NCI-H2081 (cell line): Measurements from ENCODE around the gene CNP.

Source experiments
- DNase-seq, 2 experiments: peaks; one replicate each; lab custom pipeline; 2025; lab: John Stamatoyannopoulos, UW

The CNP gene

GRCh38 chr17:41942626-41943373, 23.8 kb upstream of the CNP start:
- DNase-seq: no peak

GRCh38 chr17:41943492-41943891, 23.1 kb upstream of the CNP start:
- no peak for DNase-seq

GRCh38 chr17:41944943-41945342, 21.7 kb upstream of the CNP start:
- no peak for DNase-seq

- DNase-seq: no peak
These were observed 17.7 kb upstream of the CNP start for GRCh38 chr17:41948762-41949460.

GRCh38 chr17:41956522-41956921, 10.1 kb upstream of the CNP start:
- no peak for DNase-seq

GRCh38 chr17:41957031-41957868, 9.3 kb upstream of the CNP start:
- DNase-seq: no peak

- no peak for DNase-seq
These were observed 8.6 kb upstream of the CNP start for GRCh38 chr17:41957869-41958439.

GRCh38 chr17:41959030-41959335, 7.6 kb upstream of the CNP start:
- no peak for DNase-seq

- peak; percentile 17 to 56 for DNase-seq
These were observed 7.1 kb upstream of the CNP start for GRCh38 chr17:41959336-41960095.

GRCh38 chr17:41962111-41962510, 4.5 kb upstream of the CNP start:
- DNase-seq: no peak

- DNase-seq: peak; percentile 80 to 82
These were observed 3.7 kb upstream of the CNP start for GRCh38 chr17:41962768-41963434.

GRCh38 chr17:41965694-41966462, 717 bp upstream of the CNP start:
- DNase-seq: peak; percentile 97 to 98

GRCh38 chr17:41967141-41967920, 736 bp downstream of the CNP start:
- DNase-seq: peak in 1 of 2 experiments; percentile 26

- DNase-seq: no peak
These were observed 1.5 kb downstream of the CNP start for GRCh38 chr17:41967921-41968578.

- DNase-seq: no peak
These were observed 2.1 kb downstream of the CNP start for GRCh38 chr17:41968676-41969075.

GRCh38 chr17:41970901-41971331, 4.3 kb downstream of the CNP start:
- DNase-seq: no peak

GRCh38 chr17:41971721-41972523, 5.3 kb downstream of the CNP start:
- no peak for DNase-seq
